Activated CD4-positive, alpha-beta T cell treated with anti-CD3 and anti-CD28 coated beads, Interleukin-2, amount 50 U/mL, for 1 hour (primary cell): ENCODE results near the gene TIMMDC1.
A peak's percentile ranks its signal among the peaks of the same experiment; 100 is the strongest.
"Not testable (repeated sequence)": the region's sequence is repeated elsewhere in the genome, so short reads cannot be mapped to it uniquely, and the experiment has no call there.

ENCODE experiments used
- DNase-seq: peaks from one replicate; pipeline ENCODE4 v3.0.0-alpha.2; 2020

TIMMDC1 gene

DNA sequence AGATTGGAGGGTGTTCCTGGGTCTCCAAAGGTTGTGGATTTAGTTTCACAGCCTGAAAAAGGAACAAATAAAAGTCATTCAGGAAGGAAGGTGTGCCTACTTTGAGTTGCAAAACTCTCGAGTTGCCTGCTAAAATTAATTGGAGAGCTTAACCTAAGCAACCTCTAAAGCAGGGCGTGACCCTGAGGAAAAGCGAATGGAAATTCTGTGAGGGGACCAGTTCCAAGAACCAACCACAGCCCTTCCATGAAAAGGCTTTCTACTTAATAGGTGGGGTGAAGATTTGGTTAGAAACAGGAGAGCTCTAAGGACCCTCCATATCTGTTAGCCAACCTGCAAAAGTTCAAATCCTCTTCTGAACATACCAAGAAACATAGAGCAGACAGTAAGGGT, 59.5 kb downstream of the TIMMDC1 start:
- no peak for DNase-seq

DNA sequence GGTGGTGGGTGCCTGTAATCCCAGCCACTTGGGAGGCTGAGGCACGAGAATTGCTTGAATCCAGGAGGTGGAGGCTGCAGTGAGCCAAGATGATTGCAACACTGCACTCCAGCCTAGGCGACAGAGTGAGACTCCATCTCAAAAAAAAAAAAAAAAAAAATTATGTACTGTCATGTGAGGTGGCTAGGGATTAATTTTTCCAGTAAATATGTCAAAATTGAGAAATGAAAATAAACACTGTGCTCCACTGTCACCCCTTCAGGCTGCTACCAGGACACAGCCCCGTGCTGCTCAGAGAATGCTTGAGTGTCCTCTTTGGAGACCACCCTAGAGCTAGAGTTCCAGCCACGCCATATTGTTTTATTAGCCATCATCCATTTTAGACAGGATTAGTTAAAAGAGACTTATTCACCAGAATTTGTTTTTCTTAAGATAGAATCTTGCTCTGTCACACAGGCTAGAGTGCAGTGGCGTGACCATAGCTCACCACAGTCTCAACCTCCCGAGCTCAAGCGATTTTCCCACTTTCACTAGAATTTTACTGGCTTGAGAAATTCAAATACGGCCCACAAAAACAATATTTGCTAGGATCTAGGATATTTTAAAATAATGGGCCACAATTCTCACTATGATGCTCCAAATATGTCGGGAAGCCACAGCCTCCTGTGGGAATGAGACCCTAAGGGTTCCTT, 60.4 kb downstream of the TIMMDC1 start:
- DNase-seq = no peak

DNA sequence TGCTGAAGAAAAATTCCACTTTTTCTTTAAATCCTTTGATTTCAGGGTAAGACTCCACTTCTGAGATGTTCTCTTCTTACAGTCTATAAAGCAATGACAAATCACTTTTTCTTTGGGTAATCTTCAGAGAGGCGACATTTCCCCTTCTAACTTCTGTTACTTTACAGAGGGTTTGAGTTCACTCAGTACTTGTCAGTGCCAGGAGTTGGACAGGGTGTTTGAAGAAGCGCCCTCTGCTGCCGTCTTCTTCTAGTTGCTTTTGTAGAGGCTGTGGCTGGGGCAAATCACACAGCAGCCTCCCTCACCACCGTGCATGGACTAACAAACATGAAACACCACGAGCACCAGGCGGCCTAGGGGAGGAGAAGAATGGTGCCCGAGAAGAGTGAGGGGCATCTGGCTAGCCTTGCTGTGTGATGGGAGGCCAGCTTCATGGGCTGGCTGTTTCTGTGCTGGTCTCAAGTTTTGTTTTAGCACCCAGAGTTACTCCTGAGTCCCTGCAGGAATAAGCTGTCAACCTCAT, 61.2 kb downstream of the TIMMDC1 start, which contains the start of gene CD80:
Gene CD80, minus strand, starts transcription at position 174 of the 523 bp plus-strand sequence. CDS start 1,886 bp downstream, outside the sequence.
- DNase-seq = peak; percentile 52

DNA sequence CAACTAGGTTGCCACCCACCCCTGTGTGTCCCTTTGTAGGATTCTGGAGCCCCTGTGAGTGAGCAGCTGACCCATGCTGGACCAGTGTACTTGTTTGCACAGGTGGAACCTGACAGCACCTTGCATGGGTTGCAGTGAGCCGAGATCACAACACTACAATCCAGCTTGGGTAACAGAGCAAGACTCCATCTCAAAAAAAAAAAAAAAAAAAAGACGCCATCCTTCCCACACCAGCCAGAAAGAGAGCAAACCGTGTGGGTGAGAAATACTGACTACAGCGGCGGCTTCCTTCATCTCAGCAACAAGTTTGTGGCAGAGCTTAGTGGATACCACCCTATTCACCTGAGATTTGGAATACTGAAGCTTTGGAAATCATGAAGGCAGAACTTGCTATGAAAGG, 61.8 kb downstream of the TIMMDC1 start:
- DNase-seq = no peak

DNA sequence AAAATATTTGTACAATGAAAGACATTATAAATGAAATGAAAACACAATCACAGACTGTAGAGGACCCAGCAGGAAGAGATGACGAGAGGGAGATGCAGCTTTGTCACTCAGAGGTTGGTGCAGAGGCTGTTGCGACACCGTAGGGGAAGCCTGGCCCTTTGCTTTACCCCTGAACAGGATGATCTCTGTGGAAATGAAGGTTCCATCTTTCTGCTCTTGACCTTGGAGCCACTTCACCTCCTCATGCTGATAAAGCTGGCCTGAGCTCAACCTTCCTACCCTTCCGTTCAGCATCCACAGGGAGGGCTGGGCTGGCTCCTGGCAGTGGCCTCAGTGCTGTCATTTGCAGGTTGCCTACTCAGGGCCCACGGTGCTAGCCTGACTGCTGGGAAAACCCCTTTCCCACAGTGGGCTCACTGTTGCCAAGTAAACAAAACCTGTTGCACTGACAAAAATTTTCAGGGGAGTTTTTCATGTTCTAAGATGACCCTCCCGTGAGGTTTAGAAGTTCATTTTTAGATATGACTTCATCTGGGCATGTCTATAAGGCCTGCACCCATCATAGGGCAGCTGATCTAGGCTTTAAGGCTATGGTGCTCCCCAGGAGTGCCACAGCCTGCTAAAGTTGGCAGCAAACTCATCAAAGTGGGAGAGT, 64.1 kb downstream of the TIMMDC1 start:
- DNase-seq = peak; percentile 29

DNA sequence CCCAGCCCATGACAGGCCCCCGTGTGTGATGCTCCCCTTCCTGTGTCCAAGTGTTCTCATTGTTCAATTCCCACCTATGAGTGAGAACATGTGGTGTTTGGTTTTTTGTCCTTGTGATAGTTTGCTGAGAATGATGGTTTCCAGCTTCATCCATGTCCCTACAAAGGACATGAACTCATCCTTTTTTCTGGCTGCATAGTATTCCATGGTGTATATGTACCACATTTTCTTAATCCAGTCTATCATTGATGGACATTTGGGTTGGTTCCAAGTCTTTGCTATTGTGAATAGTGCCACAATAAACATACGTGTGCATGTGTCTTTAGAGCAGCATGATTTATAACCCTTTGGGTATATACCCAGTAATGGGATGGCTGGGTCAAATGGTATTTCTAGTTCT, 65.0 kb downstream of the TIMMDC1 start:
- not testable (repeated sequence) for DNase-seq

DNA sequence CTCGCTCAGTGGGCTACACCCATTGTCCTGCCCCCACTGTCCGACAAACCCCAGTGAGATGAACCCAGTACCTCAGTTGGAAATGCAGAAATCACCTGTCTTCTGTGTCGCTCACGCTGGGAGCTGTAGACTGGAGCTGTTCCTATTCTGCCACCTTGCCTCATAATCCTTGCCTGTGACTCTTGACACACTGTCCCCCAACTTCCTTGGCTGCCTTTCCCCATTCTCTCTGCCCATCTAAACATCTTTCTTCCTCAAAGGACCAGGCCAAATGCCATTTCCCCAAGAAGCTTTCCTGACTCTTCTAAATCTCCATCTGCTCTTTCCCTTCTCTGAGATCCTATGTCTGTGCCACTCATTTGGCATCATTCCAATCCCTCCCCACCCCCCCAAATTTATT, 70.8 kb downstream of the TIMMDC1 start:
- DNase-seq = no peak

DNA sequence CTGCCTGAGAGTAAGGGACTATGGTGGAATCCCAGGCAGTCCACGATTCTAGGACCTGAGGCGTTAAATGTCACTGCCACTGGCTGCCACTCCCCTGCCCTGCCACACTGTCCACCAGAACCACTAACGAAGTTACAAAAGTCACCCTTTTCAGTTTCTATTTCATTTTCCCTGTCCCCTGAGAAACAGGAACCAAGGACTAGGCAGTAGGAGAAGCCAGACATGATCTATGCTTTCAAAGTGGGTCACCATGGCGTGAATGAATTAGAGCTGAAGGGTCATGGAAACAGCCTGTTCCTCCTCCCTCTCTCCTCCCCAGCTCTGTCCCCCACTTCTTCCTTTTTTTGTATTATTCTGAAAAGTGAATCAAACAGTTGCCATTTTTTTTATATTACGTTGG, 71.9 kb downstream of the TIMMDC1 start:
- no peak for DNase-seq

- DNase-seq = no peak
These were observed 72.9 kb downstream of the TIMMDC1 start for GRCh38 chr3:119571230-119571629.

DNA sequence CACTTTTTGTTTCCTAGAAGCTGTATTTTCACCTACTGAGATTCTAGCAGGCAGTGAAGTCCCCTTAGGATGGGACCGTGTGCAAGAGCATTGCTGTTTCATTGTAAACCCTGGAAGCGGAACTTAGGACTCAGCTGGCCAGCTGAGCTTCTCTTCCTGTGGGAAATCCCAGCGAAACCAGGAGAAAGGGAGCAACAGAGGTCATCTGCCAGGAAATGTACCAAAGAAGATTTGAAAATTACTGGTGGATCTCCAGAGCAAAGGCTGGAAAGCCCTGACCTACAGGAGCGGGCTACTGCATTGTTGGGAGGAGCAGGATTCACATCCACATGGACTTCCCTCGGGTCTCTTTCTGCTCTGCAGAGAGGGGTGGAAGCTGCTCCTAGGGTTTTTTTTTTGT, 73.3 kb downstream of the TIMMDC1 start:
- no peak for DNase-seq
